Measurements from ENCODE around the gene CMTM4. TPM values are rescaled to one million over a fixed set of nuclear protein-coding genes. Genes with fewer than 3 reads are reported as not detected.

The CMTM4 gene
- total and polyA plus RNA-seq, 2 donors (not counting 1 experiment from before 2014, with no cell fraction given): 0.06 to 0.59 TPM

DNA sequence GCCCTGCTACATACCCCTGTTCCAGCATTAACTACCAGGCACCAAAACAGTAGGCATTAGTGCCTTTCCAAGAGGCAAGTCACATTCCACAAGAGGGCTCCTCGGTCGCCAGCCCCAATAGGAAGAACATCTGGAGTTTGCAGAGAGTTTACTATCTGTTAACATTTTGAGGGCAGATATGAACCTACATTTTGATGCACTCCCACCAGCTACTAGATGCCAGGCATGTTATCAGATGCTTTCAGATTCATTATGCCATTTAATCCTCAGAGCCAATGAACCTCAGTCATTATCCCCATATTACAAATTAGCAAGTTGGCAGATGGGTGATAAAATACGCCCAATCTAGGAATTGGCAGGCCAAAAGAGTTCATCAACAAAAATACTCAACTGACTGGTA is 121.5 kb downstream of the CMTM4 start:
- WGBS (ENCODE audit: insufficient coverage): no CpG with 5 or more reads among the region's 3 CpGs
- H3K36me3 ChIP-seq (replicated peaks in 1 of 2; ENCODE audit: control extremely low read depth in 1 of 2, control insufficient read depth in 1 of 2, extremely low read depth in 1 of 2, insufficient read depth in 2 of 2, low read length in 1 of 2): no peaks in the 10 kb centered on the region
- H3K79me2 ChIP-seq (ENCODE audit: control insufficient read depth, insufficient read depth, low read length): no peaks in the 10 kb centered on the region
- H3K27me3 Mint-ChIP-seq: peaks cover 32% of the 10 kb centered on the region
- peaks cover 13% of the 10 kb centered on the region for H3K4me1 Mint-ChIP-seq
- TF ChIP-seq EZH2 (IDR thresholded peaks at IDR 0.05; ENCODE audit: borderline replicate concordance, insufficient read depth, low read depth, low read length, poor library complexity, severe bottlenecking): no peak
- TF ChIP-seq, protein P1, sequence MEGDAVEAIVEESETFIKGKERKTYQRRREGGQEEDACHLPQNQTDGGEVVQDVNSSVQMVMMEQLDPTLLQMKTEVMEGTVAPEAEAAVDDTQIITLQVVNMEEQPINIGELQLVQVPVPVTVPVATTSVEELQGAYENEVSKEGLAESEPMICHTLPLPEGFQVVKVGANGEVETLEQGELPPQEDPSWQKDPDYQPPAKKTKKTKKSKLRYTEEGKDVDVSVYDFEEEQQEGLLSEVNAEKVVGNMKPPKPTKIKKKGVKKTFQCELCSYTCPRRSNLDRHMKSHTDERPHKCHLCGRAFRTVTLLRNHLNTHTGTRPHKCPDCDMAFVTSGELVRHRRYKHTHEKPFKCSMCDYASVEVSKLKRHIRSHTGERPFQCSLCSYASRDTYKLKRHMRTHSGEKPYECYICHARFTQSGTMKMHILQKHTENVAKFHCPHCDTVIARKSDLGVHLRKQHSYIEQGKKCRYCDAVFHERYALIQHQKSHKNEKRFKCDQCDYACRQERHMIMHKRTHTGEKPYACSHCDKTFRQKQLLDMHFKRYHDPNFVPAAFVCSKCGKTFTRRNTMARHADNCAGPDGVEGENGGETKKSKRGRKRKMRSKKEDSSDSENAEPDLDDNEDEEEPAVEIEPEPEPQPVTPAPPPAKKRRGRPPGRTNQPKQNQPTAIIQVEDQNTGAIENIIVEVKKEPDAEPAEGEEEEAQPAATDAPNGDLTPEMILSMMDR (IDR thresholded peaks at IDR 0.05): no peak
- H2AFZ ChIP-seq (ENCODE audit: insufficient read depth, low read depth, low read length, poor library complexity, severe bottlenecking): no peak overlapping the region
- intact Hi-C loops (cut with micrococcal nuclease): no loop called here
- no peak overlapping the region for H3K4me2 ChIP-seq (replicated peaks; ENCODE audit: low read depth, low read length, poor library complexity, severe bottlenecking)
- H3K4me3 Mint-ChIP-seq: no peak overlapping the region
- DNase-seq: no peak
- peaks cover 13 to 19% of the 10 kb centered on the region in 2 donors for H3K4me1 ChIP-seq (ENCODE audit: control insufficient read depth in 2 of 2, insufficient read depth in 2 of 2, low read length in 2 of 2)
- POLR2A ChIA-PET: interaction anchor here (0.5 kb wide), 1 partner anchor 70 kb away, joined by 9 read pairs; no protein-coding TSS in a partner anchor
- H3K27ac ChIP-seq (ENCODE audit: low read length in 2 of 2): no peak overlapping the region
- CTCF ChIA-PET: no interaction called here
- ATAC-seq (ENCODE audit: low read depth): no peak
- no peak overlapping the region for H3K27ac Mint-ChIP-seq
- no peak overlapping the region for H3K9ac ChIP-seq (ENCODE audit: low read length)
- H3K4me3 ChIP-seq (ENCODE audit: control extremely low read depth in 1 of 5, extremely low read depth in 1 of 5, insufficient read depth in 1 of 5, low read depth in 2 of 5, low read length in 4 of 5): no peak overlapping the region
- H3K9me3 Mint-ChIP-seq (ENCODE audit: insufficient read depth): no peaks in the 10 kb centered on the region
- peaks cover 5% of the 10 kb centered on the region for H4K20me1 ChIP-seq (ENCODE audit: control insufficient read depth, insufficient read depth, low read length, poor library complexity, severe bottlenecking)
- H3K9me3 ChIP-seq (ENCODE audit: control extremely low read depth in 1 of 3, control insufficient read depth in 2 of 3, insufficient read depth in 1 of 3, low read length in 2 of 3): peaks cover 0 to 2% (median 0%) of the 10 kb centered on the region in 3 donors
- H3K27me3 ChIP-seq (replicated peaks in 1 of 4; ENCODE audit: control extremely low read depth in 1 of 4, control insufficient read depth in 3 of 4, insufficient read depth in 4 of 4, low read length in 3 of 4): peaks cover 0 to 33% (median 25%) of the 10 kb centered on the region in 4 experiments

DNA sequence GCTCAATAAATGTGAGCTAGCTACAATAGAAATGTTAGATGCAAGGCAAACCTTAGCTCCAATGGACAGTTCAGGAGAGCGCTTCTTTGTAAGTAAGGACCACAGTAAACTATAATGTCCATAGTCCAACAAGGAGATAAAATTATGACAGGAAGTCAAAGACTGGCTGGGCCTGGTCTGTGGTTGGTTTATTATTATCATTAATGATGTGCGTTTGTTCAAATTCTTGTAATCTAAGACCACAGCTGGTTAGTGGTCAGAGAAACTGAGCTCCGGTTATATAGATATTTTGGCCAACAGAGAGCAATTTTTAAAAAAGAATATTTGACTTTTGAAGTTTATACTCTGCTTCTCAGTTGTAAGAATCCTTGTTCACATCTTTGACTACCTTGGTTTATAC is 122.0 kb downstream of the CMTM4 start:
- ChIA-PET POLR2A (interaction anchor here (0.5 kb wide), 1 partner anchor 70 kb away, joined by 9 read pairs; no protein-coding TSS in a partner anchor), CTCF (interaction anchor here (0.7 kb wide), 1 partner anchor 93 kb away, joined by 3 read pairs; no protein-coding TSS in a partner anchor)
- 100% methylated on average over 1 of the region's 3 CpGs for WGBS (ENCODE audit: insufficient coverage)
- H3K4me3 Mint-ChIP-seq: no peak overlapping the region
- no peaks in the 10 kb centered on the region for H3K9me3 Mint-ChIP-seq (ENCODE audit: insufficient read depth)
- peaks cover 27% of the 10 kb centered on the region for H3K27me3 Mint-ChIP-seq
- Histone ChIP-seq H3K36me3 (replicated peaks in 1 of 2; ENCODE audit: control extremely low read depth in 1 of 2, control insufficient read depth in 1 of 2, extremely low read depth in 1 of 2, insufficient read depth in 2 of 2, low read length in 1 of 2) (no peaks in the 10 kb centered on the region), H3K4me1 (ENCODE audit: control insufficient read depth in 2 of 2, insufficient read depth in 2 of 2, low read length in 2 of 2) (peaks cover 13 to 18% of the 10 kb centered on the region in 2 donors), H2AFZ (ENCODE audit: insufficient read depth, low read depth, low read length, poor library complexity, severe bottlenecking) (no peak overlapping the region), H3K4me3 (ENCODE audit: control extremely low read depth in 1 of 5, extremely low read depth in 1 of 5, insufficient read depth in 1 of 5, low read depth in 2 of 5, low read length in 4 of 5) (no peak overlapping the region), H3K9me3 (ENCODE audit: control extremely low read depth in 1 of 3, control insufficient read depth in 2 of 3, insufficient read depth in 1 of 3, low read length in 2 of 3) (peaks cover 0 to 2% (median 0%) of the 10 kb centered on the region in 3 donors), H3K9ac (ENCODE audit: low read length) (no peak overlapping the region), H3K4me2 (replicated peaks; ENCODE audit: low read depth, low read length, poor library complexity, severe bottlenecking) (no peak overlapping the region), H3K27ac (ENCODE audit: low read length in 2 of 2) (no peak overlapping the region), H3K79me2 (ENCODE audit: control insufficient read depth, insufficient read depth, low read length) (no peaks in the 10 kb centered on the region), H4K20me1 (ENCODE audit: control insufficient read depth, insufficient read depth, low read length, poor library complexity, severe bottlenecking) (peaks cover 6% of the 10 kb centered on the region), H3K27me3 (replicated peaks in 1 of 4; ENCODE audit: control extremely low read depth in 1 of 4, control insufficient read depth in 3 of 4, insufficient read depth in 4 of 4, low read length in 3 of 4) (peaks cover 0 to 28% (median 23%) of the 10 kb centered on the region in 4 experiments)
- ATAC-seq (ENCODE audit: low read depth): no peak
- intact Hi-C loops (cut with micrococcal nuclease): no loop called here
- no peak overlapping the region for H3K27ac Mint-ChIP-seq
- peaks cover 10% of the 10 kb centered on the region for H3K4me1 Mint-ChIP-seq
- TF ChIP-seq, protein P1 (IDR thresholded peaks at IDR 0.05): no peak
- no peak for TF ChIP-seq EZH2 (IDR thresholded peaks at IDR 0.05; ENCODE audit: borderline replicate concordance, insufficient read depth, low read depth, low read length, poor library complexity, severe bottlenecking)
- DNase-seq: no peak

All from B cell (primary cell).